ENCODE data around the gene SNTG2. TPM values are rescaled to one million over a fixed set of nuclear protein-coding genes. Genes with fewer than 3 reads are reported as not detected.

The SNTG2 gene
- total RNA-seq, 5 donors from 2014 or later (not counting 1 experiment from before 2014, with no cell fraction given), result 0.86 to 4.8 (median 2.7) TPM

DNA sequence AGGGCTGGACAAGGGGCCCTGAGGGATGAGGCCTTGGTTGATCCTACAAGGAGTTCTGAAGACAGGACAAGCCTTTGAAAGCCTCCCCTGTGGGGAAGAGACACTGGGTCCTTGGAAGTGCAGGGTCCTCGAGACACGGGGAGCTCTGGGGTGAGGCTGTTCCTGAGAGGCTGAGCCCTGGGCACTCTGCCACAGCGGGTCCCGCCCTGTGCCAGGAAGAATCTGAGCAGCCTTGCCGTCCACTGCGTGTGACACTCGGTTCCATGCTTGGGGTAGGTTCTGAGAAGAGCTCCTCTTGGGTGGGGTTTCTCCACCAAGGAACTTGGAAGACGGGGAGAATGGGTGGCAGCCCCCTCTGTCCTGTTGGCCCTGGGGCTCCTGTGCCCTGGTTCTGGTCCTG lies 13.9 kb downstream of the SNTG2 start:
- Histone ChIP-seq H3K9me3 (no peaks in the 10 kb centered on the region), H3K4me3 (ENCODE audit: control insufficient read depth in 1 of 2, extremely low read depth in 1 of 2, low read length in 1 of 2) (no peak overlapping the region), H3K36me3 (ENCODE audit: control insufficient read depth in 2 of 2, extremely low read depth in 1 of 2, insufficient read depth in 1 of 2, low read length in 1 of 2) (no peaks in the 10 kb centered on the region), H3K4me1 (ENCODE audit: control insufficient read depth in 1 of 2, extremely low read depth in 1 of 2, insufficient read depth in 2 of 2, low read length in 2 of 2) (no peaks in the 10 kb centered on the region), H3K27me3 (replicated peaks in 1 of 2; ENCODE audit: control insufficient read depth in 2 of 2, extremely low read depth in 1 of 2, insufficient read depth in 2 of 2, low read length in 1 of 2) (peaks cover 0 to 4% of the 10 kb centered on the region in 2 experiments), H3K27ac (ENCODE audit: low read length) (no peak overlapping the region)
- ATAC-seq (replicated peaks in 1 of 4), result no peak
- POLR2A ChIA-PET, result interaction anchor here in 1 of 2 donors (0.6 kb wide), 1 partner anchor 263 kb away, joined by 3 read pairs; no protein-coding TSS in a partner anchor
- 94% methylated on average over 8 of the region's 8 CpGs for WGBS (ENCODE audit: insufficient coverage)
- DNase-seq, result no peak
- Mint-ChIP-seq H3K36me3 (no peaks in the 10 kb centered on the region), H3K4me1 (no peaks in the 10 kb centered on the region), H3K9me3 (peaks cover 2 to 7% (median 3%) of the 10 kb centered on the region in 3 donors), H3K4me3 (no peak overlapping the region), H3K27ac (no peak overlapping the region), H3K27me3 (peaks cover 5 to 9% of the 10 kb centered on the region in 2 donors)
- CTCF ChIA-PET, result no interaction called here

DNA sequence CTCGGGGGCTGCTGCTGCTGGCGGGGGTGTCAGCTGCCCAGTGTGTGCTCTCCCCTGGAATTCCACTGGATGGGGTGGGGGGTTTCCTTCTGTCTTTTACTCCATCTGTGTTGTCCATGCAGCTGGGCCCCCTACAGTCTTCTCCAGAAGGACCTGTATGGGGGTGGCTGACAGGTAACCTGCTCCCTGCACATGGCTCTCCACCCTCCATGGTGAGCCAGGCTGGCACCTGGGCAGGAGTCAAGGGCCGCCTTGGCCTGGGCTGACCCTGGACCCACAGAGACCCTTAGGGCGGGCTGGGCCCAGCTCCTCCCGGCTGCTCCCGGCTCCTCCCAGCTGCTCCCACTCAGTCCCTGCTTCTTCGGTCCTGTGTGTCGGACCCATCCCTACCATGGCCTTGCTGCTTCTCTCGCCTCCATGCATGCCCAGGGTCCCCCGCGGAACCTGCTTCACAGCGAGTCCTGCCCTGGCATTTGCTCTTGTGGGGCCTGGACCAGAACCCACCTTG lies 15.0 kb downstream of the SNTG2 start:
- H3K4me1 ChIP-seq (ENCODE audit: control insufficient read depth in 1 of 2, extremely low read depth in 1 of 2, insufficient read depth in 2 of 2, low read length in 2 of 2), result no peaks in the 10 kb centered on the region
- Mint-ChIP-seq H3K4me3 (no peak overlapping the region), H3K27me3 (peaks cover 5 to 9% of the 10 kb centered on the region in 2 donors), H3K36me3 (no peaks in the 10 kb centered on the region), H3K27ac (no peak overlapping the region), H3K4me1 (no peaks in the 10 kb centered on the region), H3K9me3 (peaks cover 2 to 7% (median 3%) of the 10 kb centered on the region in 3 donors)
- no peak overlapping the region for H3K27ac ChIP-seq (ENCODE audit: low read length)
- H3K4me3 ChIP-seq (ENCODE audit: control insufficient read depth in 1 of 2, extremely low read depth in 1 of 2, low read length in 1 of 2), result no peak overlapping the region
- no peaks in the 10 kb centered on the region for H3K9me3 ChIP-seq
- ATAC-seq (replicated peaks in 1 of 4) (no peak), DNase-seq (no peak)
- H3K27me3 ChIP-seq (replicated peaks in 1 of 2; ENCODE audit: control insufficient read depth in 2 of 2, extremely low read depth in 1 of 2, insufficient read depth in 2 of 2, low read length in 1 of 2), result no peaks in the 10 kb centered on the region
- no peaks in the 10 kb centered on the region for H3K36me3 ChIP-seq (ENCODE audit: control insufficient read depth in 2 of 2, extremely low read depth in 1 of 2, insufficient read depth in 1 of 2, low read length in 1 of 2)
- ChIA-PET CTCF (no interaction called here), POLR2A (no interaction called here)
- 60% methylated on average over 4 of the region's 12 CpGs for WGBS (ENCODE audit: insufficient coverage)

DNA sequence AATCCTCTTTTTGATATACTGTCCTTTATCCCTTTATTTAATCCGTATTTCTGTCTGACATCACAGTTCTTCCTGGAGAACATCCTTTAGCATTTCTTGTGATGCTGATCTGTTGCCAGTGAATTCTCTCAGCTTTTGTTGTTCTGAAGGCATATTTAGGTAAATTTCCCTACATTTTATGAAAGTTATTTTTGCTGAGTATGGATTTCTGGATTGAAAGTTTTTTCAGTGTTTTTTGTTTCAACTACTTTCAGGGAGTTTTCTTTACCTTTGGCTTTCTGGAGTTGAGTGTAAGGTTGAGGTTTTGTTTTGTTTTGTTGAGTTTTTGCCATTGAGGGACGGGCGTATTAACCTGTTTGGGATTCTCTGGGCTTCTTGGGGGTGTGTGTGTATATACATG lies 22.5 kb downstream of the SNTG2 start:
- peak overlapping the region in 1 of 2 donors; percentile 25 for H3K27ac Mint-ChIP-seq
- POLR2A ChIA-PET, result no interaction called here
- H3K4me1 Mint-ChIP-seq, result peaks cover 30 to 44% (median 41%) of the 10 kb centered on the region in 3 donors

DNA sequence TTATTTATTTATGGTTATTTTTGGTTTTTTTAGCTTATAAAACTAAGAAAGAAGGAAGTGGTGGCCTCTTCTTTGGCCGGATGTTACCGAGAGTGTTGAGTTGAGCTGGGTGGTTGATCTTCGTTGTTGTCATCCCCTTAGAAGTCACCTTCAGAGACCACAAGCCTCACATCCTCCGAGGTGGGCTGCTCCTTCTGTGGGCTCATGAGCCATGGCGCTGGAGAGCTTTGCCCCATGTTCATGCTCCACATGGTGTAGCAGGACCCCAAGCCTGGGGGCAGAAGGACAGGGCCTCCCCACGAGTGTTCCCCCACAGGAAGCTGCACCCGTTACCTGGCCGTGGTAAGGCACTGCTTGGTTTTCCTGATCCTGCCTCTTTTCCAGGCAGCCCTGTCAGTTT lies 23.4 kb downstream of the SNTG2 start:
- Mint-ChIP-seq H3K27ac (peak overlapping the region; percentile 20 to 83), H3K4me1 (peaks cover 32 to 46% (median 41%) of the 10 kb centered on the region in 3 donors)
- peak in 31 of 35 experiments; percentile 4 to 57 (median 32) for DNase-seq

More for the DNA sequence above, 22.5 kb downstream of the SNTG2 start:
- no peaks in the 10 kb centered on the region for H3K27me3 ChIP-seq (replicated peaks in 1 of 2; ENCODE audit: control insufficient read depth in 2 of 2, extremely low read depth in 1 of 2, insufficient read depth in 2 of 2, low read length in 1 of 2)
- H3K36me3 Mint-ChIP-seq, result no peaks in the 10 kb centered on the region
- ATAC-seq (replicated peaks in 1 of 4), result no peak
- no peak overlapping the region for H3K4me3 Mint-ChIP-seq
- no peaks in the 10 kb centered on the region for H3K36me3 ChIP-seq (ENCODE audit: control insufficient read depth in 2 of 2, extremely low read depth in 1 of 2, insufficient read depth in 1 of 2, low read length in 1 of 2)
- CTCF ChIA-PET, result no interaction called here
- peak overlapping the region; percentile 62 for H3K27ac ChIP-seq (ENCODE audit: low read length)
- no peak overlapping the region for H3K4me3 ChIP-seq (ENCODE audit: control insufficient read depth in 1 of 2, extremely low read depth in 1 of 2, low read length in 1 of 2)
- H3K27me3 Mint-ChIP-seq, result peaks cover 5 to 15% of the 10 kb centered on the region in 2 donors
- H3K9me3 ChIP-seq, result no peaks in the 10 kb centered on the region
- no peak for DNase-seq
- peaks cover 3 to 15% (median 6%) of the 10 kb centered on the region in 3 donors for H3K9me3 Mint-ChIP-seq
- peaks cover 0 to 14% of the 10 kb centered on the region in 2 experiments for H3K4me1 ChIP-seq (ENCODE audit: control insufficient read depth in 1 of 2, extremely low read depth in 1 of 2, insufficient read depth in 2 of 2, low read length in 2 of 2)
- WGBS (ENCODE audit: insufficient coverage), result no CpG with 5 or more reads among the region's 3 CpGs

DNA sequence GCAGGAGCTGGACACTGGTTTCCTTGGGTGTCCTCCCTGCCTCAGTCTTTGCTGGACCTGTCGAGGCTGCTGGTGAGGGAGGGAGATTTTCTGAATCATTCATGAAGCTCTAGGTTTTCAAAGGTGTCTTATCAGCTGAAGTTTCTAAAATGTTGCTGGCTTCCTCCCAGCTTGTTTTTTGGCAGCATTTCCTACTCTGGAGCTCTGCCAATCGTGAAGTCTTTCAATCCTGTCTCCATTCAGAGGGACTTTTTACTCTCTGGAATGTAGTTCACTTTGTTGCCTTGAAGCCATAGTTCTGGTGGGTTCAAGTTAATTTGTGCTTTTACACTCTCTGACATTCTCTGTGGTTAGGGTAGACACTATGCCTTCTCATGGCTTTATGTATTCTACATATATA lies 23.9 kb downstream of the SNTG2 start:
- no peaks in the 10 kb centered on the region for H3K9me3 ChIP-seq
- peak overlapping the region; percentile 22 to 54 (median 41) for H3K4me3 Mint-ChIP-seq
- CTCF ChIA-PET, result interaction anchor here in 1 of 2 donors (0.9 kb wide), 1 partner anchor 149 kb away, joined by 3 read pairs; no protein-coding TSS in a partner anchor
- H3K27ac Mint-ChIP-seq, result peak overlapping the region; percentile 20 to 83
- no peaks in the 10 kb centered on the region for H3K27me3 ChIP-seq (replicated peaks in 1 of 2; ENCODE audit: control insufficient read depth in 2 of 2, extremely low read depth in 1 of 2, insufficient read depth in 2 of 2, low read length in 1 of 2)
- peak in 1 of 35 experiments; percentile 24 for DNase-seq
- H3K36me3 Mint-ChIP-seq, result no peaks in the 10 kb centered on the region
- peaks cover 37 to 51% (median 46%) of the 10 kb centered on the region in 3 donors for H3K4me1 Mint-ChIP-seq
- H3K27ac ChIP-seq (ENCODE audit: low read length), result peak overlapping the region; percentile 62
- no peaks in the 10 kb centered on the region for H3K36me3 ChIP-seq (ENCODE audit: control insufficient read depth in 2 of 2, extremely low read depth in 1 of 2, insufficient read depth in 1 of 2, low read length in 1 of 2)
- peak; percentile 33 to 50 (median 41) for ATAC-seq (replicated peaks in 1 of 4)
- WGBS (ENCODE audit: insufficient coverage), result no CpG with 5 or more reads among the region's 2 CpGs
- H3K4me1 ChIP-seq (ENCODE audit: control insufficient read depth in 1 of 2, extremely low read depth in 1 of 2, insufficient read depth in 2 of 2, low read length in 2 of 2), result peaks cover 0 to 14% of the 10 kb centered on the region in 2 experiments
- peaks cover 0 to 8% (median 5%) of the 10 kb centered on the region in 3 donors for H3K9me3 Mint-ChIP-seq
- POLR2A ChIA-PET, result interaction anchor here in 1 of 2 donors (0.7 kb wide), 1 partner anchor 356 kb away, joined by 4 read pairs; no protein-coding TSS in a partner anchor
- peak overlapping the region in 1 of 2 donors; percentile 13 for H3K4me3 ChIP-seq (ENCODE audit: control insufficient read depth in 1 of 2, extremely low read depth in 1 of 2, low read length in 1 of 2)
- H3K27me3 Mint-ChIP-seq, result peaks cover 0 to 10% of the 10 kb centered on the region in 2 donors

More for the DNA sequence above, 23.4 kb downstream of the SNTG2 start:
- POLR2A ChIA-PET, result interaction anchor here in 1 of 2 donors (0.7 kb wide), 1 partner anchor 355 kb away, joined by 4 read pairs; no protein-coding TSS in a partner anchor
- Mint-ChIP-seq H3K9me3 (peaks cover 0 to 8% (median 6%) of the 10 kb centered on the region in 3 donors), H3K4me3 (peak overlapping the region; percentile 22 to 54 (median 41)), H3K36me3 (no peaks in the 10 kb centered on the region), H3K27me3 (peaks cover 0 to 9% of the 10 kb centered on the region in 2 donors)
- H3K9me3 ChIP-seq, result no peaks in the 10 kb centered on the region
- H3K27ac ChIP-seq (ENCODE audit: low read length), result peak overlapping the region; percentile 62
- peak overlapping the region in 1 of 2 donors; percentile 13 for H3K4me3 ChIP-seq (ENCODE audit: control insufficient read depth in 1 of 2, extremely low read depth in 1 of 2, low read length in 1 of 2)
- peaks cover 0 to 14% of the 10 kb centered on the region in 2 experiments for H3K4me1 ChIP-seq (ENCODE audit: control insufficient read depth in 1 of 2, extremely low read depth in 1 of 2, insufficient read depth in 2 of 2, low read length in 2 of 2)
- H3K36me3 ChIP-seq (ENCODE audit: control insufficient read depth in 2 of 2, extremely low read depth in 1 of 2, insufficient read depth in 1 of 2, low read length in 1 of 2), result no peaks in the 10 kb centered on the region
- CTCF ChIA-PET, result interaction anchor here in 1 of 2 donors (0.9 kb wide), 1 partner anchor 149 kb away, joined by 3 read pairs; no protein-coding TSS in a partner anchor
- peak; percentile 85 to 98 (median 98) for ATAC-seq (replicated peaks in 1 of 4)
- H3K27me3 ChIP-seq (replicated peaks in 1 of 2; ENCODE audit: control insufficient read depth in 2 of 2, extremely low read depth in 1 of 2, insufficient read depth in 2 of 2, low read length in 1 of 2), result no peaks in the 10 kb centered on the region
- 6% methylated on average over 5 of the region's 8 CpGs for WGBS (ENCODE audit: insufficient coverage)

DNA sequence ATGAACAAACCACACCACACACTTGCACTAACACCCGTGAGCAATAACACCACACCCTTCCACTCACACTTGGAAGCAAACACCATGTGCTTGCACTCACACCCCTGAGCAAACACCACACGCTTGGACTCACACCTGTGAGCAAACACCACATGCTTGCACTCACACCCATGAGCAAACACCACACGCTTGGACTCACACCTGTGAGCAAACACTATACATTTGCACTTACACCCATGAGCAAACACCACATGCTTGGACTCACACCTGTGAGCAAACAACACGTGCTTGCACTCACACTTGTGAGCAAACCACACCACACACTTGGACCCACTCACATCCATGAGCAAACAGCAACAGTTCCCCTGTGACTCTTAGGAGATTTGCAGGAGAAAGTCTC lies 24.4 kb downstream of the SNTG2 start:
- H3K4me3 Mint-ChIP-seq, result peak overlapping the region in 1 of 3 donors; percentile 22
- H3K9me3 ChIP-seq, result no peaks in the 10 kb centered on the region
- H3K27me3 ChIP-seq (replicated peaks in 1 of 2; ENCODE audit: control insufficient read depth in 2 of 2, extremely low read depth in 1 of 2, insufficient read depth in 2 of 2, low read length in 1 of 2), result no peaks in the 10 kb centered on the region
- POLR2A ChIA-PET, result no interaction called here
- H3K4me1 ChIP-seq (ENCODE audit: control insufficient read depth in 1 of 2, extremely low read depth in 1 of 2, insufficient read depth in 2 of 2, low read length in 2 of 2), result peaks cover 0 to 14% of the 10 kb centered on the region in 2 experiments
- no peaks in the 10 kb centered on the region for H3K36me3 Mint-ChIP-seq
- DNase-seq (no peak), ATAC-seq (replicated peaks in 1 of 4) (no peak)
- CTCF ChIA-PET, result interaction anchor here in 1 of 2 donors (1.0 kb wide), 1 partner anchor 10 kb away, joined by 5 read pairs; no protein-coding TSS in a partner anchor
- peaks cover 0 to 10% of the 10 kb centered on the region in 2 donors for H3K27me3 Mint-ChIP-seq
- WGBS (ENCODE audit: insufficient coverage), result 73% methylated on average over 3 of the region's 4 CpGs
- H3K9me3 Mint-ChIP-seq, result peaks cover 0 to 8% (median 4%) of the 10 kb centered on the region in 3 donors
- H3K4me3 ChIP-seq (ENCODE audit: control insufficient read depth in 1 of 2, extremely low read depth in 1 of 2, low read length in 1 of 2), result no peak overlapping the region
- peaks cover 40 to 51% (median 46%) of the 10 kb centered on the region in 3 donors for H3K4me1 Mint-ChIP-seq
- H3K27ac Mint-ChIP-seq, result peak overlapping the region; percentile 20 to 46
- H3K27ac ChIP-seq (ENCODE audit: low read length), result no peak overlapping the region
- no peaks in the 10 kb centered on the region for H3K36me3 ChIP-seq (ENCODE audit: control insufficient read depth in 2 of 2, extremely low read depth in 1 of 2, insufficient read depth in 1 of 2, low read length in 1 of 2)

Measured in T-cell (primary cell).